HG03520 (cell line): ENCODE measurements around the gene NAAA.
"Not testable (repeated sequence)": the region's sequence is repeated elsewhere in the genome, so short reads cannot be mapped to it uniquely, and the experiment has no call there.

ENCODE experiments used
- ATAC-seq: cut with Tn5 transposase; IDR thresholded peaks from one replicate; pipeline ENCODE4 v1.9.1; 2021; ENCODE audit warnings: mild to moderate bottlenecking, moderate library complexity; ENCODE audit not compliant: unreplicated experiment

Gene NAAA

GRCh38 chr4:75920327-75920726, 20.5 kb downstream of the NAAA start:
- ATAC-seq: no peak

- ATAC-seq: no peak
Measured at GRCh38 chr4:75919920-75920319, 20.9 kb downstream of the NAAA start.

- peak; percentile 71 for ATAC-seq
Measured at GRCh38 chr4:75916091-75916661, 24.6 kb downstream of the NAAA start.

- ATAC-seq: no peak
Measured at GRCh38 chr4:75912968-75913367, 27.8 kb downstream of the NAAA start.

- not testable (repeated sequence) for ATAC-seq
Measured at GRCh38 chr4:75910831-75911230, 30.0 kb downstream of the NAAA start.

GRCh38 chr4:75909405-75909804, 31.4 kb downstream of the NAAA start:
- ATAC-seq: no peak

- ATAC-seq: no peak
Measured at GRCh38 chr4:75908555-75908954, 32.3 kb downstream of the NAAA start.

GRCh38 chr4:75907966-75908365, 32.8 kb downstream of the NAAA start:
- no peak for ATAC-seq

- no peak for ATAC-seq
Measured at GRCh38 chr4:75904076-75904475, 36.7 kb downstream of the NAAA start.

GRCh38 chr4:75902352-75902751, 38.5 kb downstream of the NAAA start, which contains the start of gene PPEF2:
TSS of gene PPEF2 (minus strand) at chr4:75902452. CDS start at chr4:75896325, 6,127 bp downstream.
- no peak for ATAC-seq

GRCh38 chr4:75898536-75898935, 42.3 kb downstream of the NAAA start:
- ATAC-seq: no peak

- ATAC-seq: no peak
Measured at GRCh38 chr4:75895744-75896314, 45.0 kb downstream of the NAAA start.

- no peak for ATAC-seq
Measured at GRCh38 chr4:75892508-75892907, 48.3 kb downstream of the NAAA start.

GRCh38 chr4:75891611-75892010, 49.2 kb downstream of the NAAA start:
- no peak for ATAC-seq

GRCh38 chr4:75889537-75890199, 51.1 kb downstream of the NAAA start:
- no peak for ATAC-seq

GRCh38 chr4:75886104-75886503, 54.7 kb downstream of the NAAA start:
- no peak for ATAC-seq

GRCh38 chr4:75881476-75881875, 59.3 kb downstream of the NAAA start:
- no peak for ATAC-seq

GRCh38 chr4:75880278-75880677, 60.5 kb downstream of the NAAA start:
- ATAC-seq: no peak

GRCh38 chr4:75878246-75878756, 62.5 kb downstream of the NAAA start:
- no peak for ATAC-seq

GRCh38 chr4:75876218-75876617, 64.6 kb downstream of the NAAA start:
- no peak for ATAC-seq

GRCh38 chr4:75869100-75869499, 71.7 kb downstream of the NAAA start:
- ATAC-seq: no peak

- ATAC-seq: no peak
Measured at GRCh38 chr4:75867130-75867529, 73.7 kb downstream of the NAAA start.
